CD4-positive, alpha-beta T cell treated with Interleukin-17A for 1 hour (primary cell): Measurements from ENCODE around the gene MRPS5.
"Not testable (repeated sequence)": the region's sequence is repeated elsewhere in the genome, so short reads cannot be mapped to it uniquely, and the experiment has no call there.

Experiments
- DNase-seq: peaks from one replicate; pipeline ENCODE4 v3.0.0-alpha.2; 2020

Gene MRPS5

DNA sequence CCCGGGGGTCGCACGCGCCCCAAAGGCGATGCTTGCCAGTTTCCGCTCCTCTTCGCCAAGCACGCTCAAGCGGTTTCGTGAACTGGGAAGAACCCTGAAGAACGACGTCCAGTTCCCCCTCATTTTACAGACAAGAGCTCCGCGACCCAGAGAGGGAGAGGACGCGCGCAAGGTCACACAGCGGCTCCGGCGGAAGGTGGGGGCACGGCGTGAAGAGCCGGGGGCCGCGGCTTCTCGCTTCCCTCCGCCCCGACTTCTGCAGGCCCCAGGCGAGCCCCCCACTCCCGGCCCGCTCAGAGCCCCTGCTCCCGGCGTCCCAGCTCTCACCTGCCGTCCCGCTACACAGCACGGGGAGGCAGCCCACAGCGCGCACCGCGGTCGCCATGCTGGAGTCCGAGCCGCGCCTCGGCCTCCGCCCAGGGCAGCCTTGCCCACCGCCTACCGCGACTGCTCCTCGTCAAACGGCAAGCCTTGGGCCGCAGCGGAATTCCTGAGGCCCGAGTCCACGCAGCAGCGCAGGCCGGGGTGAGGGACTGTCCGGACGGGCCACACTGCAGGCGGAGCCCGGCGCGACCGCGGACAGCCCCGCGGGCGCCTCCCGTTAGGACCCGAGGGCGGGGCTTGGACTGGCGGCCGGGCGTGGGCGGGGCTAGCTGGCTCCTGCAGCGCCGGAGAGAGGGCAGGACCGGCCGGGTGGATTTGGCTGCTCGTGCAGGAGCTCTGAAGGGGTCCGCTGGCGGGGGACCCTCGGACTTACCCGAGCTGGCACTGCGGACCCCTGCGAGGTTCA is at the start of gene MRPS5:
MRPS5 (minus strand) TSS at position 402 of the 790 bp plus-strand sequence; CDS start at position 385, 17 bp downstream.
- peak; percentile 82 for DNase-seq

DNA sequence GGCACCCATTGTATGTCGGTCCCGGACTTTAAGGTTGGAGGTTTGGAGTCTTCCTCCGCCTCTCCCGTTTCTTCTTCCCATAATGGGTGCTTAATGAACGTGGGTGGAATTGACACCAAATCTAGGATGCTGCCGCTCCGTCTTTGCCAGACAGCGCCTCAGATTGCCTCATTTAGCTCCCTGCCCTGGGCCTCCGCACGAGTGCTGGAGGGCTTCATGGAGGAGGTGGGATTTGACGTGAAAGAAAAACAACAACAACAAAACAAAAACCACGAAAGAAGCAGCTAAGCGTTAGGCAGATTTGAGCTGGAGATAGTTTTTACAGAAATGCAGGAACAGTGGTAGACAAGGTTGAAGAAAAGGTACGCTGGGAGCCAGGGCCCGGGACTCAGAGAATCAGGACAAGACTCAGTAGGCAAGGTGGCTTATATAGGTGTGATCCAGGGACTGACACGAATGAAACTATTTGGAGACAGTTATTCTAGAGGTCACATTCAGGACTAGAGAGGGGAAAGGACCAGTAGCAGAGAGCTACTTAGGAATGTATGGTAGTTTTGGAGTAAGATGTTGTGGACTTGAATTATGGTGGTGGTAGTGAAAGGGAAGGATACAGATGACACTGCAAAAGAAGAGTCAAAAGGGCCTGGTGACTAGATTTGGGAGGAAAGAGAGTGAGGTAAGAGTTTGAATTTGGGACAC is 44.6 kb upstream of the MRPS5 start:
- DNase-seq, result no peak

DNA sequence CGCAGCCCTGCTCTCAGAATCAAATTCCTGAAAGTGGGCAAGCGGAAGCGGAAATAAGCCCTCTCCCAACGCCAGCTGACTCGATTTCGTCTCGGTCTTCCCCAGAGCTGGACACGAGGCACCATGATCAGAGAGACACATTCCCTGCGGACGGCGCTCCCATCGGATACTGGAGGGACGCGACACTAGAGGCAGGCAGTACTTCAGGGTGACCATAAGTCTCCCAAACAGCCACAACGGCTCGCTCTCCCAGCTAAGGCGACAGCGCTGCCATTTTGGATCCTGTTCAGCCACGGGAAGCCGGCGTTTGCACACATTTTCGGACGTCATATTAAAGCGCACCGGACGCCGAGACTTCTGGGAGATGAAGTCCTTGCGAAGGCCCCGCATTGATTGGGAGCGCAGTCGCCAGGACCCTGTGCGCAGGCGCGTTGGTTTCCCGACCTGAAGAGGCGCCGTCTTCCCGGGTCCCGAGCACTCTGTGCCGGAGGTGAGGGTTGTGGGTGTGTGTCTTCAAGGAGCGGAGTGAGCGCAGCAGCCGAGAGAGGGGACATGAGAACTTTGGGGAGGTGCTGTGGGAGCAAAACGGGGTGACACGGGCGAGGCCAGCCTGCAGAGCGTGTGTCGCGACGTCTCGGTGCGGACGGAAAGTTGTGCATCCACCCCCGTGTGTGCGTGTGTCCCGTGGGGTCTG is 43.9 kb upstream of the MRPS5 start, which contains the start of gene ZNF2:
ZNF2 (plus strand) TSS at position 439 of the 694 bp plus-strand sequence. CDS start 10,418 bp downstream, outside the sequence.
- peak; percentile 98 for DNase-seq

DNA sequence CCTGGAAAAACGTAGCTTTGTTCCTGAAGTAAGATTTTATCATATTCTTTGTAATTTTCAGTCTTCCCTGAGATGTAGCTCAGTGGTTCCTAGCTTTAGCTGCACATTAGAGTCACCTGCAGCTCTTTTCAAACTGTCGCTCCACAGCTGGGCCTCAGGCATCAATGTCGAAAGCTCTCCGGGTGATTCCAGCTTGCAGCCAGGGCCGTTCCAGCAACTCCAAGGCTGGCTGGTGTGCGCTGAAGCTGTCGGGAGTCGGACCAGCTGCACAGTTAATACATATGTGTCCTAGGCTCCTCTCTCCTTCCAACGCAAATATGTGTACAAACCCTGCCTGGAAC is 43.4 kb upstream of the MRPS5 start:
- DNase-seq, result no peak

DNA sequence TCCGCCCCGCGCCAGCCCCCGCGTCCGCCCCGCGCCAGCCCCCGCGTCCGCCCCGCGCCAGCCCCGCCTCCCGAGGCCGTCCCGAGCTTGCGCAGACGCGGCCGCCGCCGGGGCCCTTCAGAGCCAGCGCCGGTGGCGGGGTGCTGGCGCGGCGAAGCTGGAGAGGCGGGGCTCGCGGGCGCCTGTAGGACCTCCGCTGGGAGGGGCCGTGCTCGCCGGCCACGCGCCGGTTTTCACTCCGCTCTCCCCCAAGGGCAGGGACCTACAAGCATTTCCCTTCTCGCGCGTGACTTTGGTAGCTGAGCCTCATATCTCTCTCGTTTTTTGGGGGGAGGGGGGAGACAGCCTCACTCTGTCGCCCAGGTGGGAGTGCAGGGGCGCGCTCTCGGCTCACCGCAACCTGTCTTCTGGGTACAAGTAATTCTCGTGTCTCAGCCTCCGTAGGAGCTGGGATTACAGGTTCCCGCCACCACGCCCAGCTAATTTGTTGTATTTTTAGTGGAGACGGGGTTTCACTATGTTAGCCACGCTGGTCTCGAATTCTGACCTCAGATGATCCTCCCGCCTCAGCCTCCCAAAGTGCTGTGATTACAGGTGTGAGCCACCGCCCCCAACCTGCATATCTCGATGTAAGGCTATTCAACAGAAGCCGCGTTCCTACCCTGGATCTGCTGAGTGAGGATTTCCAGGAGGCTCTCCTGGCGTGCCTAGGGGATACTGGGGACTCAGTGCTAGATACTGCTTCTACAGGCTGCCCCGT is 38.3 kb upstream of the MRPS5 start, which contains the start of gene ZNF514:
ZNF514 (minus strand) TSS at position 159 of the 760 bp plus-strand sequence. CDS start 6,595 bp downstream, outside the sequence.
- peak; percentile 80 for DNase-seq

DNA sequence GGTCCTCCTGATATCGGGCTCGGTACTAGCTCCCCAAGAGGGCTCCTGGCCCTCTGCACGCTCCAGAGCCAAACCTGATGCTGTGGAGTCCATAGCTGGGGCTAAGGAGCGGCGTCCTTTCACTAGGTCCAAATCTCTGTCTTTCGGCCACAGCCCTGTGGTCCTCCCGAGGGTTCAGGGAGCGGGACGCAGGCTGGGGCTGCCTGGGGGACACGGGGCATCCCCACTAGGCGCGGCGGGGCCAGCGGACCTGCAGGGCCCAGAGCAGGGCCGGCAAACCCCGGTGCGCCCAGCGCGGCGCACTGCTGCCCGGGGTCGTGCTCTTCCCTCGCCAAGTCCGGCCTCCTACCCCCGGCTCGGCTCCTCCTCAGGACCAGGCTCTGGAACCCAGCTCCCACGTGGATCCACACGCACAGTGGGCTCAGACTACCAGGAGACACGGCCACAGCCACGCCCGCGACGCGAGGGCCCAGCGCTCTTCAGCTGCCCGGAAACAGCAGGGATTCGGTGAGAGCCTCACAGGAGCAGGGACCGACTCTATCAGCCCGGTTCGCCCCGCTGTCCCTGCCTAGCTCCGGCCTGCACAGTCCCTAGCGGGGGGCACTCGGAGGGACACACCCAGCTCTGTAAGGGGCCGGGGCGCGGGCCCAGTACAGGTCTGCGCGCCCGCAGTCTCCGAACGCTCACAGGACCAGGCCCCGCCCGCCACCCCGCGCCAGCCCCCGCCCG is 37.4 kb upstream of the MRPS5 start:
- no peak for DNase-seq

DNA sequence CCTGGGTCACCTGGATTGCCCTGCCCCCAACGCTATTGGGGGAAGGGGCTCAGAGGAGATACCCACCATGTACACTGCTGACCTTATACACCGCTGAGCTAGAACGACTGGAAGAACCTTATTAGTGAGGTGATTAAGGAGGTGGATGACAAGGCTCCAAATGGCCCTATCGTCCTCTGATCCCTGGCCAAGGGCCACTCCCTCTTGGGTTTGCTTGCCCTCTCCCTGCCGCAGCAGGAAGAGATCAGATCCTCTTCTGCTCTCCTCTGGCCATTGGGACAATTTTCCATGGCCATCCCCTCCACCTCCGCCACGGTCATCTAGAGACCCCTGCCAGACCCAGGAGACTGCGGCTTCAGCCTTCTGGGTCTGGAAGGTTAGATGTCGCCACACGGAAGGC is 36.8 kb upstream of the MRPS5 start:
- no peak for DNase-seq

DNA sequence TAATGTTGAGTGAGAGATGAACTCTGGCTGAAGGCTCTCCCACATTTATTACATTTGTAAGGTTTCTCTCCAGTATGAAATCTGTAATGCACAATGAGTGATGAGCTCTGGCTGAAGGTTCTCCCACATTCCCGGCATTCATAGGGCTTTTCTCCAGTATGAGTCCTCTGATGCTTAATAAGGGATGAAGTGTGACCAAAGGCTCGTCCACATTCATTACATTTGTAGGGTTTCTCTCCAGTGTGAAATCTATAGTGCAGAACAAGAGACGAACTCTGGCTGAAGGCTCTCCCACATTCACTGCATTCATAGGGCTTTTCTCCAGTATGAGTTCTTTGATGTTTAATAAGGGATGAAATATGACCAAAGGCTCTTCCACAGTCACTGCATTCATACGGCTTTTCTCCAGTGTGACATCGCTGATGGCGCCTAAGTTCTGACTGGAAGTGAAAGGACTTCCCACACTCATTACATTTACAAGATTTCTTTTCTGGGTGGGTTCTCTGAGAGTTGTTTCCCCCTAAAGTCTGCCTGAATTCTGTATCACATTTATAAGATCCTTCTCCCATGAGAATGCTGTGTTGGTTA is 27.9 kb upstream of the MRPS5 start:
- DNase-seq, result no peak

DNA sequence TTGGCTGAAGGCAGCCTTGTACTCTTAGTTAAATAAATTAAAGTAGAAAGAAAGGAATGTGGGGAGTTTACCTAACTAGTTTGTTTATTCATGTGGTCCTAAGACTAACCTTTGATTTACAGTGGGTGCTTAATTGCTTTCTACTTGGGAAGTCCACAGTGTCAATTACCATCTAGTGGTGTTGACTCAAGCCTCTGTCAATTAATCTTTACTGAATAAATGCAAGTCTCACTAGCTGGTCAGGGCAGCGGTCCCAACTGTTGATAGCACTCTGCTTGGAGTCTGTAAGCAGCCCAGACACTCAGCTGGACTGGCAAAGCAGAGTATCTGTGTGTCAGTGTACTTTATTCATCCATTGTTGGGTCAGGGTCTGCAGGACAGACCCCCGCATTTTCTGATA is 22.2 kb upstream of the MRPS5 start:
- DNase-seq, result no peak

DNA sequence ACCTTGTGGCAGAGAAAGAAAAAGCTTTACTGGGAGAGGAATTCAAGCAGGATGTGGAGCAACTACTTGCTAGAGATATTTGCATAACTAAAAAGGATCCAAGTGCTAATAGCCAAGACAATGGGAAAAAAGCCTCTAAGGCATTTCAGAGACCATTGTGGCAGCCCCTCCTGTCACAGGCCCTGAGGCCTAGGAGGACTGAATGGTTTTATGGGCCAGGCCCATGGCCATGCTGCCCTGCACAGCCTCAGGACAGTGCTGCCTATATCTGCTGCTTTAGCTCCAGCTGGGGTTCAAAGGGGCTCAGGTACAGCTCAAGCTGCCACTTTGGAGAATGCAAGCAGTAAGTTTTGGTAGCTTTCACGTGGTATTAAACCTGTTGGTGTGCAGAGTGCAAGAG is 17.1 kb upstream of the MRPS5 start:
- no peak for DNase-seq

DNA sequence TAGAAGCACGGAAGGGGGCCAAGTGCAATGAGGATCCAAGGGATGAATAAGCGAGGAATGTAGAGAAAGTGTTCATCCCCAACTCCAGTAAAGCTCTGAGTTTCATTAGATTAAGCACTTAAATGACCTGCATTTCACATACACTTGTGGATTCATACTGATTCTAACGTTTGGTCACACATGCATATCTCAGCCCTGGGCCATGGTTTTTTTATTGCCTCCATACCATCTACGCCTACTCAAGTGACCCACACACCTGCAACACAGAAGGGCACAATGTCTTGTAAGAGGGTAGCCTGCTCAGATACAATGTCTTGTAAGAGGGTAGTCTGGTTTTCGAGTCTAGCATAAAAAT is 566 bp upstream of the MRPS5 start:
- no peak for DNase-seq

DNA sequence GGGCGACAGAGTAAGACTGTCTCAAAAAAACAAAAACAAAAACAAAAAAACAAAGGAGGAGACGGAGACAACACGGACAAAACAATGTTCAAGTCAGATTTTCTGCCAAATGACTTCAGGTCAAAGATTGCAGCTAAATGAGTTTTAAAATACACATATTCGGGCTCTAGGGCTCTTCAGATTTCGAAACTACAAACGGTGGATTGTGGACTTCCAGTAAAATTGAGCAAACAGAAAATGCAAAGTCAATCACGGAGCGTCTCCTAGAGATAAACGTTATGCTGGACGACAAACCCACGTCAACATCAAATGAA is 558 bp downstream of the MRPS5 start:
- DNase-seq, result no peak

DNA sequence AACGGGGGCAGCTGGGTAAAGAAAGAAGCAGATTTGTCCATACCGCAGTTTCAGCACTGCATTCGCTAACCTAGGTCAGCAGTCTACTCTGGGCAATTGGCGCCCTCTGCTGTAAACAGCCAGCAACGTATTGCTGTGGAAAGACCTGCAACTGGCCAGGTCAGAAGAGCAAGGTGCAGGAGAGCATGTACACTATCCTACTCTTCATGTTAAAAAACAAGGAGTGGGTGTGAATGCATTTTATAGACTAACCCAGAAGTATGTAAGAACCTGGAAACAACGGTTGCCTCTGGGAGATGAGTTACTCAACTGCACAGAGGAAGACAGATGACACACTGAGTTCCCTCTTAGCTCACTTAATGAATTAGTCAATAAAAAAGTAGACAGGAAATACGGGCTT is 6.2 kb downstream of the MRPS5 start:
- peak; percentile 81 for DNase-seq

DNA sequence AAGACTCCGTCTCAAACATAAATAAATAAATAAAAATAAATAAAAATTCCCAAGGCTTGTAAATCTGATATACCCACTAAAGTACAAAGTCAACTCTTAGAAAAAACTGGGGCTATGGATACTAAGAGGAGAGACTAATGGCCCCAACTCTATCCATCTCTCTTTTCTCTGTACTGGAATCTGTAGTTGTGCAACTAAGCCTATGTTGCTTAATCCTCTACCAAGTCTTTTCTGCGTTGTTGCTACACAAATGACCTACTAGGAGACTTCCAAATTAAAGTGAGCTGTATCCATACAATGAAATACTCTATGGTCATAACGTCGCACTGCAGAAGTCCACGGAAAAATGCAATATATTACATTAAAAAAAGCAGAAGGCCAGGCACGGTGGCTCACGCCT is 8.1 kb downstream of the MRPS5 start:
- no peak for DNase-seq

DNA sequence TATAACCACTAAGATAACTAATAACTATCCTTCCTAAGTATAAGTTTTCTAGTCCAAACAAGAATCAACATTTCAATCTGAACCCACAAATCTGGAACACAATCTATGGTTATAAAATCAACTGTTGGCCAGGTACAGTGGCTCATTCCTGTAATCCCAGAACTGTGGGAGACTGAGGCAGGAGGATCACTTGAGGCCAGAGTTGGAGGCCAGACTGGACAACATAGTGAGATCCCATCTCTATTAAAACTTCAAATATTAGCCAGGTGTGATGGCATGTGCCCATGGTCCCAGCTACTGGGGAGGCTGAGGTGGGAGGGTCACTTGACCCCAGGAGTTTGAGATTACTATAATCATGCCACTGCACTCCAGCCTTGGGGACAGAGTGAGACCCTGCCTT is 11.2 kb downstream of the MRPS5 start:
- no peak for DNase-seq

DNA sequence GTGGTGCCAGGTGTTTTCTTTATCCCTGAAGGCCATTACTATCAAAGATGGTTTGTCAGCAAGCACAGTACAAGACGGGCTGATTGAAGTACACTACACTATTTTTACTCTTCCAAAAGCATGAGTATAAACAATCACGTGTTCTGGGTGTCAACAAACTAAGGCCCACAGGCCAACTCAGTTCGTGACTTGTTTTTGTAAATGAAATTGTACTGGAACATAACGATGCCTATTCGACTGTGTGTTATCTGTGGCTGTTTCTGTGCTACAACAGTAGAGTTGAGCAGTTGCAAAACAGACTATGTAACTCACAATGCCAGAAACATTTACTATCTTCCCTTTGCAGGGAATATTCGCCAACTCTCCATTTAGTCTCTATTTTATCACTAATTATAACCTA is 12.3 kb downstream of the MRPS5 start:
- no peak for DNase-seq

DNA sequence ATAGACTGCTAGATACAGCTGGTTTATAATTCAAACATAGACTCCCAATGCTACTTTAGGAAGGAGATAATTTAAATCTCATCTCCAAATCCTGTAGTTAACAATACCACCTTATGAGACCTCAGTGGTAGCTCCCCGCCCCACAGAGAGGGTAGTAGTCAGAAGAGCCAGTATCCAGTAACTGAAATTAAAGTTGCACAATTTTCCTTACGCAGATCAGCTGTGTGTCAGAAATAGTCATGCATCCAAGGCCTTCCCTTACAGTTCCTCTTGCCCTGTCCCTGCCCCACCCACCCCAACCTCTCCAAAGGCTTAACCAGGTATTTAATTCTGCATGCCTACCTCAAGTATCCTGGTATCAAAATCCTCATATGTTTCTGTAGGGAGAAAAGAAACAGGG is 15.5 kb downstream of the MRPS5 start:
- no peak for DNase-seq

DNA sequence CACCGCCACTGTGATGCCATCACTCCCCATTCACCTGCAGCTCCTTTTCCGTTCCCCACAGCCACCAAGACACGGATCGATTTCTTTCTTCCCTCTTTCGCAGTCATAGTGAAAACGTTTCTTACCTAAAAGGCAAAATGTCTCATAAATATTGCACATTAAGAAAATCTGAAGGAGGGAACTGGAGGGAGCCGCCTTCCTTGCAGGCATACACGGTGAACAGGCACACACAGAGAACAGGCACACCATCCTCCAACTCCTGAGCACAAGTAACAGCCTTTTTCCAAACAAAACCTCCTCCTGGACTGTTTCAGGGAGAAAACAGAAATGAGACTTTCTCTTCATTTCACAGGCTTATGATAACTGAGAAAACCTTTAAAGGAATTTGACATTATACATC is 17.0 kb downstream of the MRPS5 start:
- no peak for DNase-seq

DNA sequence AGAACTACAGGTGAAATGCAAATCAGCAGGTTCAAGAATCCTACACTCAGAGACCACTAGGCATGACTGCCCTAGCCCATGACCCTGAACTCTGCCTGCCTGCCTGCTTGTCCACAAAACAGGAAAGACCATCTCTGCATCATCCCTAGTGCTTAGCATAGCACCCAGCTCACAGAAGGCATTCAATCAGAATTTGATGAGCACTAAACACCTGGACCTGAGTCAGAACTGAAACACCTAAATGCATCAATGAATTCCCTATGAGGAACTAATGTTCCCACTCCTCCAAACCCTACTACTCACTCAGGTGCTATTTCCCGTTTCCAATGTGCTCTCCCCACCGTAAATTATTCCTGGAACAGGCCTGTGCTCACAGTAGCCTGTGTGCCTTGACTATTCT is 21.7 kb downstream of the MRPS5 start:
- no peak for DNase-seq

DNA sequence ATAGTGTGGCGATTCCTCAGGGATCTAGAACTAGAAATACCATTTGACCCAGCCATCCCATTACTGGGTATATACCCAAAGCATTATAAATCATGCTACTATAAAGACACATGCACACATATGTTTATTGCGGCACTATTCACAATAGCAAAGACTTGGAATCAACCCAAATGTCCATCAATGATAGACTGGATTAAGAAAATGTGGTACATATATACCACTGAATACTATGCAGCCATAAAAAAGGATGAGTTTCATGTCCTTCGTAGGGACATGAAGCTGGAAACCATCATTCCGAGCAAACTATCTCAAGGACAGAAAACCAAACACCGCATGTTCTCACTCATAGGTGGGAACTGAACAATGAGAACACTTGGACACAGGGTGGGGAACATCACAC is 23.3 kb downstream of the MRPS5 start:
- not testable (repeated sequence) for DNase-seq

DNA sequence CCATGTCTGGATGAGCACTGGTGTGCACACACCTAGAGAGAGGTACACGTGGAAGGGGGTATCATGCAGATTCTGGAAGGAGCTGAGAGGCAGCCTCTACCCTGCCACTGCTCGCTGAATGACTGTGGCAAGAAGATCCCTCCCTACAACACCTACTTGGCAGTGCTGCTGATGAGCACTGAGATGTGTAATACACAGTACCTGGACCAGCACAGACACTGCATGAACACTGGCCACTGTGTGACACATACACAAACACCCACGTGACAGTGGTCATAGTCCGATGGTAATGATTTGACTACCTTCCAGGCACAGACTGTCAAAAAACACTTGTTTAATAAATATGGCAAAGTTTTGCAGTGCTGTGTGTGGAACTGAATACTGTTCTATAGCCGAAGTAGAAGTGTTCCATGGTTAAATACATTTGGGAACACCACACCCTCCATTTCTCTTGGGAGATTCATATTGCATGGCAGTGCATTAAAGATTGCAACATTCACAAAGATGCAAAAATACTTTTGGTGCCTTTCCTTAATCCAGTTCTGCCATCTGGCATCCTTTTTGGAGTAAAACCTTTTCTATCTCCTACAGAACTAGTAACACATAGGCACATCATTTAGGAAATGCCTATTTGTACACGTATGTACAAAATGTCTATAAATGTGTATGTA is 29.6 kb downstream of the MRPS5 start:
- no peak for DNase-seq

DNA sequence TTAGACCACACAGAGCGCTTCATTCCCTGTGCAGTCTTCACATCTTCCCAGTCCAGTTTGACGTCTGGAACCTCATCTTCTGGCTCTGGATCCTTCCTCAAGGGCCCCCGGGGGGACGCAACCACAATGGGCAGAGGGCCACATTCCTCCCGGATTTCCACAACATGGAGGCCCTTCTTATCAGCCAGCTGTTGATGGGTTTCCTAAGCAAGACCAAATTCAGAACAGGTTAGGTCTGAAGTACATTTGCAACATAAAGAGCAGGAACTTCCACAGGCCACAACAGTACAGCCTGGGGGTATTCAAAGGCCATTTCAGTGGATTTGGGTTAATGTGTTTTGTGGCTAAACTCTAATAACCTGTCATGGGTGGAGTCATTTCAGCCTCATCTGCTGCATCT is 34.2 kb downstream of the MRPS5 start:
- no peak for DNase-seq
